Measurements from ENCODE around the gene CCNE1. TPM values are rescaled to one million over a fixed set of nuclear protein-coding genes. Genes with fewer than 3 reads are reported as not detected.

Gene CCNE1
- total RNA-seq, 1 experiment from 2014 or later: 20.1 TPM

GRCh38 chr19:29840066-29840950 lies 28.5 kb downstream of the CCNE1 start:
- H3K9me3 ChIP-seq (ENCODE audit: low read length): no peaks in the 10 kb centered on the region
- no peak overlapping the region for H3K27ac ChIP-seq (ENCODE audit: low read length)
- H3K4me1 ChIP-seq (ENCODE audit: low read length): peaks cover 9% of the 10 kb centered on the region
- H2AFZ ChIP-seq (ENCODE audit: low read length): no peak overlapping the region
- no peaks in the 10 kb centered on the region for H3K79me2 ChIP-seq (ENCODE audit: low read length)
- no peak overlapping the region for H3K4me2 ChIP-seq (ENCODE audit: low read depth, low read length, poor library complexity, severe bottlenecking)
- no peak overlapping the region for H3K9ac ChIP-seq (ENCODE audit: low read length)
- H4K20me1 ChIP-seq (ENCODE audit: insufficient read depth, low read depth, low read length): no peaks in the 10 kb centered on the region
- no peaks in the 10 kb centered on the region for H3K36me3 ChIP-seq (ENCODE audit: insufficient read depth, low read length)
- H3K27me3 ChIP-seq (ENCODE audit: low read length): no peaks in the 10 kb centered on the region
- H3K9me2 ChIP-seq (replicated peaks; ENCODE audit: insufficient read depth, low read length): no peaks in the 10 kb centered on the region
- DNase-seq: no peak
- no peak overlapping the region for H3K4me3 ChIP-seq (ENCODE audit: low read length)

GRCh38 chr19:29841209-29841558 lies 29.4 kb downstream of the CCNE1 start:
- Histone ChIP-seq H3K9me2 (replicated peaks; ENCODE audit: insufficient read depth, low read length) (no peaks in the 10 kb centered on the region), H3K27ac (ENCODE audit: low read length) (no peak overlapping the region), H3K4me3 (ENCODE audit: low read length) (no peak overlapping the region), H3K9me3 (ENCODE audit: low read length) (no peaks in the 10 kb centered on the region), H3K36me3 (ENCODE audit: insufficient read depth, low read length) (no peaks in the 10 kb centered on the region), H3K4me2 (ENCODE audit: low read depth, low read length, poor library complexity, severe bottlenecking) (no peak overlapping the region), H4K20me1 (ENCODE audit: insufficient read depth, low read depth, low read length) (no peaks in the 10 kb centered on the region), H2AFZ (ENCODE audit: low read length) (no peak overlapping the region), H3K9ac (ENCODE audit: low read length) (no peak overlapping the region), H3K4me1 (ENCODE audit: low read length) (peaks cover 17% of the 10 kb centered on the region), H3K27me3 (ENCODE audit: low read length) (no peaks in the 10 kb centered on the region), H3K79me2 (ENCODE audit: low read length) (no peaks in the 10 kb centered on the region)
- DNase-seq: no peak

GRCh38 chr19:29841559-29842367 lies 30.0 kb downstream of the CCNE1 start:
- H3K4me2 ChIP-seq (ENCODE audit: low read depth, low read length, poor library complexity, severe bottlenecking): no peak overlapping the region
- H4K20me1 ChIP-seq (ENCODE audit: insufficient read depth, low read depth, low read length): no peaks in the 10 kb centered on the region
- H3K27me3 ChIP-seq (ENCODE audit: low read length): no peaks in the 10 kb centered on the region
- H3K9ac ChIP-seq (ENCODE audit: low read length): no peak overlapping the region
- H2AFZ ChIP-seq (ENCODE audit: low read length): no peak overlapping the region
- H3K36me3 ChIP-seq (ENCODE audit: insufficient read depth, low read length): no peaks in the 10 kb centered on the region
- no peak overlapping the region for H3K4me3 ChIP-seq (ENCODE audit: low read length)
- H3K9me2 ChIP-seq (replicated peaks; ENCODE audit: insufficient read depth, low read length): no peaks in the 10 kb centered on the region
- no peak overlapping the region for H3K27ac ChIP-seq (ENCODE audit: low read length)
- H3K4me1 ChIP-seq (ENCODE audit: low read length): peaks cover 17% of the 10 kb centered on the region
- H3K79me2 ChIP-seq (ENCODE audit: low read length): no peaks in the 10 kb centered on the region
- H3K9me3 ChIP-seq (ENCODE audit: low read length): no peaks in the 10 kb centered on the region
- peak; percentile 78 for DNase-seq

GRCh38 chr19:29842471-29843179 lies 30.8 kb downstream of the CCNE1 start:
- Histone ChIP-seq H3K9me2 (replicated peaks; ENCODE audit: insufficient read depth, low read length) (no peaks in the 10 kb centered on the region), H3K36me3 (ENCODE audit: insufficient read depth, low read length) (no peaks in the 10 kb centered on the region), H3K9ac (ENCODE audit: low read length) (no peak overlapping the region), H4K20me1 (ENCODE audit: insufficient read depth, low read depth, low read length) (no peaks in the 10 kb centered on the region), H3K4me1 (ENCODE audit: low read length) (peaks cover 11% of the 10 kb centered on the region), H3K4me3 (ENCODE audit: low read length) (no peak overlapping the region), H3K9me3 (ENCODE audit: low read length) (no peaks in the 10 kb centered on the region), H3K27me3 (ENCODE audit: low read length) (no peaks in the 10 kb centered on the region), H2AFZ (ENCODE audit: low read length) (no peak overlapping the region), H3K27ac (ENCODE audit: low read length) (no peak overlapping the region), H3K4me2 (ENCODE audit: low read depth, low read length, poor library complexity, severe bottlenecking) (no peak overlapping the region), H3K79me2 (ENCODE audit: low read length) (no peaks in the 10 kb centered on the region)
- DNase-seq: no peak

GRCh38 chr19:29843180-29844051 lies 31.6 kb downstream of the CCNE1 start:
- no peak overlapping the region for H2AFZ ChIP-seq (ENCODE audit: low read length)
- H3K4me2 ChIP-seq (ENCODE audit: low read depth, low read length, poor library complexity, severe bottlenecking): no peak overlapping the region
- peaks cover 11% of the 10 kb centered on the region for H3K4me1 ChIP-seq (ENCODE audit: low read length)
- no peak for DNase-seq
- no peaks in the 10 kb centered on the region for H3K9me2 ChIP-seq (replicated peaks; ENCODE audit: insufficient read depth, low read length)
- no peak overlapping the region for H3K9ac ChIP-seq (ENCODE audit: low read length)
- H3K27me3 ChIP-seq (ENCODE audit: low read length): no peaks in the 10 kb centered on the region
- H3K4me3 ChIP-seq (ENCODE audit: low read length): no peak overlapping the region
- no peak overlapping the region for H3K27ac ChIP-seq (ENCODE audit: low read length)
- no peaks in the 10 kb centered on the region for H4K20me1 ChIP-seq (ENCODE audit: insufficient read depth, low read depth, low read length)
- H3K79me2 ChIP-seq (ENCODE audit: low read length): no peaks in the 10 kb centered on the region
- H3K9me3 ChIP-seq (ENCODE audit: low read length): no peaks in the 10 kb centered on the region
- no peaks in the 10 kb centered on the region for H3K36me3 ChIP-seq (ENCODE audit: insufficient read depth, low read length)

- no peaks in the 10 kb centered on the region for H3K9me2 ChIP-seq (replicated peaks; ENCODE audit: insufficient read depth, low read length)
- peak overlapping the region; percentile 83 for H3K9ac ChIP-seq (ENCODE audit: low read length)
- no peaks in the 10 kb centered on the region for H3K27me3 ChIP-seq (ENCODE audit: low read length)
- DNase-seq: peak; percentile 97
- H3K27ac ChIP-seq (ENCODE audit: low read length): no peak overlapping the region
- no peaks in the 10 kb centered on the region for H3K9me3 ChIP-seq (ENCODE audit: low read length)
- H3K36me3 ChIP-seq (ENCODE audit: insufficient read depth, low read length): no peaks in the 10 kb centered on the region
- H3K79me2 ChIP-seq (ENCODE audit: low read length): no peaks in the 10 kb centered on the region
- H2AFZ ChIP-seq (ENCODE audit: low read length): peak overlapping the region; percentile 99
- peak overlapping the region; percentile 99 for H3K4me2 ChIP-seq (ENCODE audit: low read depth, low read length, poor library complexity, severe bottlenecking)
- H3K4me1 ChIP-seq (ENCODE audit: low read length): peaks cover 11% of the 10 kb centered on the region
- peak overlapping the region; percentile 82 for H3K4me3 ChIP-seq (ENCODE audit: low read length)
- no peaks in the 10 kb centered on the region for H4K20me1 ChIP-seq (ENCODE audit: insufficient read depth, low read depth, low read length)
These were observed 33.2 kb downstream of the CCNE1 start for GRCh38 chr19:29844891-29845573.

GRCh38 chr19:29845574-29846176 lies 33.9 kb downstream of the CCNE1 start:
- Histone ChIP-seq H3K4me3 (ENCODE audit: low read length) (peak overlapping the region; percentile 82), H3K27me3 (ENCODE audit: low read length) (no peaks in the 10 kb centered on the region), H3K4me1 (ENCODE audit: low read length) (peaks cover 11% of the 10 kb centered on the region), H3K9ac (ENCODE audit: low read length) (peak overlapping the region; percentile 83), H3K4me2 (ENCODE audit: low read depth, low read length, poor library complexity, severe bottlenecking) (peak overlapping the region; percentile 99), H3K79me2 (ENCODE audit: low read length) (no peaks in the 10 kb centered on the region), H3K36me3 (ENCODE audit: insufficient read depth, low read length) (no peaks in the 10 kb centered on the region), H2AFZ (ENCODE audit: low read length) (peak overlapping the region; percentile 99), H3K9me3 (ENCODE audit: low read length) (no peaks in the 10 kb centered on the region), H3K27ac (ENCODE audit: low read length) (no peak overlapping the region), H4K20me1 (ENCODE audit: insufficient read depth, low read depth, low read length) (no peaks in the 10 kb centered on the region), H3K9me2 (replicated peaks; ENCODE audit: insufficient read depth, low read length) (no peaks in the 10 kb centered on the region)
- DNase-seq: peak; percentile 64
